Posterior vena cava (tissue), 2 donors: ENCODE measurements around the gene F13B. TPM values are rescaled to one million over a fixed set of nuclear protein-coding genes. Genes with fewer than 3 reads are reported as not detected.
"Not testable (repeated sequence)": the region's sequence is repeated elsewhere in the genome, so short reads cannot be mapped to it uniquely, and the experiment has no call there.

ENCODE experiments used
- DNase-seq: peaks from one replicate; pipeline ENCODE4 v3.0.0-alpha.2; 2020; ENCODE audit warnings: low spot score
- intact Hi-C, 2 donors: fragments of 100-400 bp; cut with DNase I; formaldehyde crosslinking; loops; one replicate each; pipeline versions ENCODE4 v1.14.1 to v1.14.2; 2022 to 2023
- total RNA-seq, 2 donors: library from RNA; stranded (reverse); fragmentation: NEBNext Ultra II Directional; extraction: Animal tissue kit (Norgen Biotek cat#: 25700); gene quantifications; one replicate each; pipeline ENCODE4 v1.2.1, GENCODE V29; 2021
- donor health status: DM: yes; HTN: yes; CAD: no.
- donor health status: DM: yes; HTN: yes; CAD: no.

The F13B gene
- total RNA-seq, 2 donors from 2014 or later = not detected

DNA sequence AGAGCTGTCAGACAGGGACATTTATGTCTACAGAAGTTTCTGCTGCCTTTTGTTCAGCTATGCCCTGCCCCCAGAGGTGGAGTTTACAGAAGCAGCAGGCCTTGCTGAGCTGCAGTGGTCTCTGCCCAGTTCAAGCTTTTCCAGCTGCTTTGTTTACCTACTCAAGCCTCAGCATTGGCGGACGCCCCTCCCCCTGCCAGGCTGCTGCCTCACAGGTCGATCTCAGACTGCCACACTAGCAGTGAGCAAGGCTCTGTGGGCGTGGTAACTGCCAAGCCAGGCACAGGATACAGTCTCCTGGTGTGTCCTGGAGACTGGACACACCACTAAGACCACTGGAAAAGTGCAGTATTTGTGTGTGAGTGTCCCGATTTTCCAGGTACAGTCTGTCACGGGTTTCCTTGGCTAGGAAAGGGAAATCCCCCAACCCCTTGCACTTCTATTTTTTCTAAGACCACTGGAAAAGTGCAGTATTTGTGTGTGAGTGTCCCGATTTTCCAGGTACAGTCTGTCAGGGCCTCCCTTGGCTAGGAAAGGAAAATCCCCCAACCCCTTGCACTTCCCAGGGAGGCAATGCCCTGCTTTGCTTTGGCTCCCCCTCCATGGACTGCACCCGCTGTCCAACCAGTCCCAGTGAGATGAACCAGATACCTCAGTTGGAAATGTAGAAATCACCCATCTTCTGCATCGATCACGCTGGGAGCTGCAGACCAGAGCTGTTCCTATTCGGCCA is 75.0 kb downstream of the F13B start:
- intact Hi-C loops, DNase-seq: not testable (repeated sequence)

Other genes with a start within 250 kb of the F13B start
- gene CFHR1, start 247.5 kb downstream of the F13B start, total RNA-seq = 1 to 10 TPM in 1 of 2 donors, under 1 TPM in 1; 0.76 to 4.0 TPM
- not detected for gene CFHR4, start 179.2 kb downstream of the F13B start, total RNA-seq
- not detected for gene CFHR2, start 123.5 kb downstream of the F13B start, total RNA-seq
- gene CFHR5, start 89.7 kb downstream of the F13B start, total RNA-seq = not detected
- gene ASPM, start 79.4 kb upstream of the F13B start, total RNA-seq = under 1 TPM; 0.14 to 0.37 TPM
- gene ZBTB41, start 134.0 kb upstream of the F13B start, total RNA-seq = 10 to 100 TPM; 14.3 to 21.3 TPM
- gene CRB1, start 201.0 kb upstream of the F13B start, total RNA-seq = under 1 TPM; 0.14 to 0.28 TPM